Activated CD4-positive, alpha-beta memory T cell treated with anti-CD3 and anti-CD28 coated beads, Interleukin-2, amount 10 ng/mL, durations not matched to agents 7 days and 5 days (primary cell): ENCODE data around the gene AKT1S1. TPM values are rescaled to one million over a fixed set of nuclear protein-coding genes. Genes with fewer than 3 reads are reported as not detected.
A peak's percentile ranks its signal among the peaks of the same experiment; 100 is the strongest.

Source experiments
- CTCF ChIA-PET: fragments of 350-600 bp; sonication (Branson Sonifier 250); formaldehyde crosslinking; loops from one replicate; lab custom pipeline; 2021; ENCODE audit warnings: antibody characterized with exemption, inconsistent platforms; lab: Charles Lee
- POLR2A ChIA-PET: fragments of 350-600 bp; sonication (Branson Sonifier 250); formaldehyde crosslinking; loops from one replicate; lab custom pipeline; 2021; ENCODE audit warnings: antibody characterized with exemption; lab: Charles Lee
- DNase-seq: peaks from one replicate; pipeline ENCODE4 v3.0.0-alpha.2; 2020
- H3K27ac Mint-ChIP-seq: one replicate; pipeline ENCODE4 v1.8.0; 2021; ENCODE audit warnings: mild to moderate bottlenecking, mixed read lengths
- H3K27me3 Mint-ChIP-seq: one replicate; pipeline ENCODE4 v1.8.0; 2021; ENCODE audit warnings: mixed read lengths
- H3K36me3 Mint-ChIP-seq: one replicate; pipeline ENCODE4 v1.8.0; 2021; ENCODE audit warnings: low read depth, mixed read lengths
- H3K4me1 Mint-ChIP-seq: one replicate; pipeline ENCODE4 v1.8.0; 2021; ENCODE audit warnings: mixed read lengths
- H3K4me3 Mint-ChIP-seq: one replicate; pipeline ENCODE4 v1.8.0; 2021; ENCODE audit warnings: mild to moderate bottlenecking, mixed read lengths
- H3K9me3 Mint-ChIP-seq: one replicate; pipeline ENCODE4 v1.8.0; 2021; ENCODE audit warnings: mixed read lengths
- total RNA-seq, 2 experiments: library from RNA; stranded (reverse); gene quantifications; one replicate each; pipeline ENCODE4 v1.2.3, GENCODE V29; 2021

The AKT1S1 gene
- total RNA-seq, 2 experiments from 2014 or later: 20.2 to 23.0 TPM

- peak; percentile 38 for DNase-seq
- Mint-ChIP-seq H3K27ac (peak overlapping the region; percentile 97), H3K4me3 (peak overlapping the region; percentile 80), H3K36me3 (peaks cover 6% of the 10 kb centered on the region), H3K27me3 (no peaks in the 10 kb centered on the region), H3K4me1 (peaks cover 57% of the 10 kb centered on the region), H3K9me3 (no peaks in the 10 kb centered on the region)
- ChIA-PET POLR2A (interaction anchor here (0.7 to 5.5 kb wide), 6 partner anchors 9 to 38 kb away, joined by 3 to 43 read pairs (median 8); partner anchors contain the start of genes AKT1S1, ATF5, NUP62 and TBC1D17), CTCF (interaction anchor here (1.0 kb wide), 1 partner anchor 28 kb away, joined by 3 read pairs; the partner anchor contains the start of gene PNKP)
Measured at GRCh38 chr19:49895566-49896297, 18.6 kb upstream of the AKT1S1 start.

- H3K9me3 Mint-ChIP-seq: no peaks in the 10 kb centered on the region
- peak overlapping the region; percentile 80 for H3K4me3 Mint-ChIP-seq
- peaks cover 61% of the 10 kb centered on the region for H3K4me1 Mint-ChIP-seq
Measured at GRCh38 chr19:49894879-49895565, 17.9 kb upstream of the AKT1S1 start.

GRCh38 chr19:49894011-49894664 lies 17.0 kb upstream of the AKT1S1 start:
- peak overlapping the region; percentile 13 for H3K4me3 Mint-ChIP-seq
- no peaks in the 10 kb centered on the region for H3K27me3 Mint-ChIP-seq
- ChIA-PET CTCF (no interaction called here), POLR2A (interaction anchor here (0.9 to 5.5 kb wide), 7 partner anchors 12 to 82 kb away, joined by 3 to 43 read pairs (median 4); partner anchors contain the start of genes ATF5, FUZ and NUP62)
- peaks cover 66% of the 10 kb centered on the region for H3K4me1 Mint-ChIP-seq
- DNase-seq: no peak
- no peak overlapping the region for H3K27ac Mint-ChIP-seq
- H3K36me3 Mint-ChIP-seq: peaks cover 9% of the 10 kb centered on the region
- no peaks in the 10 kb centered on the region for H3K9me3 Mint-ChIP-seq

More at GRCh38 chr19:49894879-49895565, 17.9 kb upstream of the AKT1S1 start:
- DNase-seq: peak; percentile 40
- Mint-ChIP-seq H3K27ac (peak overlapping the region; percentile 97), H3K36me3 (peaks cover 6% of the 10 kb centered on the region), H3K27me3 (no peaks in the 10 kb centered on the region)
- ChIA-PET POLR2A (interaction anchor here (0.7 to 5.5 kb wide), 7 partner anchors 8 to 38 kb away, joined by 3 to 43 read pairs (median 4); partner anchors contain the start of genes ATF5 and NUP62), CTCF (interaction anchor here (1.0 kb wide), 1 partner anchor 27 kb away, joined by 3 read pairs; the partner anchor contains the start of gene PNKP)

- H3K27ac Mint-ChIP-seq: no peak overlapping the region
- no peaks in the 10 kb centered on the region for H3K27me3 Mint-ChIP-seq
- ChIA-PET CTCF (no interaction called here), POLR2A (interaction anchor here (1.1 to 5.5 kb wide), 3 partner anchors 19 to 36 kb away, joined by 3 to 43 read pairs (median 3); partner anchors contain the start of genes ATF5 and NUP62)
- no peak for DNase-seq
- H3K4me1 Mint-ChIP-seq: peaks cover 60% of the 10 kb centered on the region
- no peaks in the 10 kb centered on the region for H3K9me3 Mint-ChIP-seq
- peak overlapping the region; percentile 43 for H3K4me3 Mint-ChIP-seq
- peaks cover 9% of the 10 kb centered on the region for H3K36me3 Mint-ChIP-seq
Measured at GRCh38 chr19:49892716-49893115, 15.6 kb upstream of the AKT1S1 start.

GRCh38 chr19:49891393-49891792 lies 14.2 kb upstream of the AKT1S1 start:
- DNase-seq: no peak

GRCh38 chr19:49890349-49891311 lies 13.5 kb upstream of the AKT1S1 start:
- peak; percentile 73 for DNase-seq
- Mint-ChIP-seq H3K4me3 (peak overlapping the region; percentile 68), H3K4me1 (peaks cover 41% of the 10 kb centered on the region), H3K9me3 (no peaks in the 10 kb centered on the region), H3K27me3 (no peaks in the 10 kb centered on the region), H3K36me3 (peaks cover 6% of the 10 kb centered on the region), H3K27ac (peak overlapping the region; percentile 62)
- POLR2A ChIA-PET: interaction anchor here (0.9 to 2.0 kb wide), 7 partner anchors 9 to 40 kb away, joined by 3 to 11 read pairs (median 5); partner anchors contain the start of genes AKT1S1, ATF5, NUP62 and PTOV1
- CTCF ChIA-PET: interaction anchor here (0.8 to 0.9 kb wide), 2 partner anchors 20 to 21 kb away, joined by 3 read pairs; no protein-coding TSS in a partner anchor

More at GRCh38 chr19:49891393-49891792, 14.2 kb upstream of the AKT1S1 start:
- Mint-ChIP-seq H3K9me3 (no peaks in the 10 kb centered on the region), H3K4me3 (no peak overlapping the region), H3K27ac (no peak overlapping the region), H3K27me3 (no peaks in the 10 kb centered on the region), H3K4me1 (peaks cover 48% of the 10 kb centered on the region), H3K36me3 (peaks cover 6% of the 10 kb centered on the region)
- CTCF ChIA-PET: no interaction called here
- POLR2A ChIA-PET: interaction anchor here (0.9 to 1.7 kb wide), 3 partner anchors 14 to 38 kb away, joined by 3 to 7 read pairs (median 4); partner anchors contain the start of genes AKT1S1, ATF5, NUP62 and TBC1D17

GRCh38 chr19:49889687-49890348 lies 12.7 kb upstream of the AKT1S1 start:
- peak; percentile 79 for DNase-seq
- CTCF ChIA-PET: interaction anchor here (0.8 to 0.9 kb wide), 2 partner anchors 21 kb away, joined by 3 read pairs; no protein-coding TSS in a partner anchor
- H3K36me3 Mint-ChIP-seq: peaks cover 8% of the 10 kb centered on the region
- H3K4me3 Mint-ChIP-seq: peak overlapping the region; percentile 68
- POLR2A ChIA-PET: interaction anchor here (0.9 to 2.0 kb wide), 6 partner anchors 8 to 40 kb away, joined by 3 to 11 read pairs (median 5); partner anchors contain the start of genes AKT1S1, ATF5, NUP62 and PTOV1
- no peaks in the 10 kb centered on the region for H3K27me3 Mint-ChIP-seq
- peak overlapping the region; percentile 62 for H3K27ac Mint-ChIP-seq
- peaks cover 33% of the 10 kb centered on the region for H3K4me1 Mint-ChIP-seq
- H3K9me3 Mint-ChIP-seq: no peaks in the 10 kb centered on the region

GRCh38 chr19:49889038-49889686 lies 12.0 kb upstream of the AKT1S1 start:
- no peaks in the 10 kb centered on the region for H3K27me3 Mint-ChIP-seq
- peaks cover 13% of the 10 kb centered on the region for H3K36me3 Mint-ChIP-seq
- peaks cover 29% of the 10 kb centered on the region for H3K4me1 Mint-ChIP-seq
- H3K27ac Mint-ChIP-seq: no peak overlapping the region
- ChIA-PET CTCF (no interaction called here), POLR2A (interaction anchor here (0.9 to 2.0 kb wide), 3 partner anchors 7 to 40 kb away, joined by 3 to 11 read pairs (median 5); partner anchors contain the start of genes ATF5 and NUP62)
- H3K4me3 Mint-ChIP-seq: no peak overlapping the region
- no peaks in the 10 kb centered on the region for H3K9me3 Mint-ChIP-seq
- DNase-seq: no peak

GRCh38 chr19:49888510-49888824 lies 11.3 kb upstream of the AKT1S1 start:
- H3K27me3 Mint-ChIP-seq: no peaks in the 10 kb centered on the region
- DNase-seq: no peak
- H3K4me1 Mint-ChIP-seq: peaks cover 29% of the 10 kb centered on the region
- ChIA-PET CTCF (no interaction called here), POLR2A (no interaction called here)
- peaks cover 17% of the 10 kb centered on the region for H3K36me3 Mint-ChIP-seq
- no peak overlapping the region for H3K27ac Mint-ChIP-seq
- H3K9me3 Mint-ChIP-seq: no peaks in the 10 kb centered on the region
- H3K4me3 Mint-ChIP-seq: no peak overlapping the region

GRCh38 chr19:49887665-49888509 lies 10.7 kb upstream of the AKT1S1 start:
- peaks cover 24% of the 10 kb centered on the region for H3K4me1 Mint-ChIP-seq
- peaks cover 19% of the 10 kb centered on the region for H3K36me3 Mint-ChIP-seq
- DNase-seq: no peak

More at GRCh38 chr19:49887665-49888509, 10.7 kb upstream of the AKT1S1 start:
- no peak overlapping the region for H3K4me3 Mint-ChIP-seq
- ChIA-PET POLR2A (no interaction called here), CTCF (no interaction called here)
- H3K9me3 Mint-ChIP-seq: no peaks in the 10 kb centered on the region
- no peak overlapping the region for H3K27ac Mint-ChIP-seq
- no peaks in the 10 kb centered on the region for H3K27me3 Mint-ChIP-seq
